ENCODE data around the gene NDC1. TPM values are rescaled to one million over a fixed set of nuclear protein-coding genes. Genes with fewer than 3 reads are reported as not detected.

The NDC1 gene
- total RNA-seq, 1 donor from 2014 or later = 14.8 TPM

- H3K9me3 ChIP-seq (ENCODE audit: insufficient read depth, low read depth, low read length) = no peaks in the 10 kb centered on the region
- no peak overlapping the region for H3K4me2 ChIP-seq (ENCODE audit: low read length)
- no peak overlapping the region for H3K9ac ChIP-seq (ENCODE audit: low read length)
- peaks cover 79% of the 10 kb centered on the region for H4K20me1 ChIP-seq (ENCODE audit: insufficient read depth, low read length)
- H3K4me3 ChIP-seq (ENCODE audit: insufficient read depth, low read depth, low read length) = no peak overlapping the region
- DNase-seq (ENCODE audit: low read depth) = no peak
- no peak overlapping the region for H3K27ac Mint-ChIP-seq (ENCODE audit: unreplicated experiment)
- H3K36me3 Mint-ChIP-seq (ENCODE audit: low read depth, unreplicated experiment) = peaks cover 2% of the 10 kb centered on the region
- H3K36me3 ChIP-seq (ENCODE audit: insufficient read depth, low read length) = no peaks in the 10 kb centered on the region
- H3K27me3 ChIP-seq (ENCODE audit: insufficient read depth, low read length) = no peaks in the 10 kb centered on the region
- H2AFZ ChIP-seq (ENCODE audit: low read depth, low read length) = no peak overlapping the region
- TF ChIP-seq CTCF (IDR thresholded peaks at IDR 0.05; ENCODE audit: insufficient read depth, low read depth, low read length) (no peak), EZH2 (IDR thresholded peaks at IDR 0.05; ENCODE audit: insufficient read depth, low read length) (no peak)
- H3K9me3 Mint-ChIP-seq (ENCODE audit: unreplicated experiment) = peaks cover 4% of the 10 kb centered on the region
- peaks cover 96% of the 10 kb centered on the region for H3K79me2 ChIP-seq (ENCODE audit: insufficient read depth, low read length)
- no peak overlapping the region for H3K4me3 Mint-ChIP-seq (ENCODE audit: unreplicated experiment)
- no peak overlapping the region for H3K27ac ChIP-seq (ENCODE audit: low read depth, low read length)
- FAIRE-seq = no peak
- H3K4me1 Mint-ChIP-seq (ENCODE audit: low read depth, unreplicated experiment) = no peaks in the 10 kb centered on the region
- H3K4me1 ChIP-seq (ENCODE audit: insufficient read depth, low read length) = peaks cover 14% of the 10 kb centered on the region
- H3K27me3 Mint-ChIP-seq (ENCODE audit: low read depth, unreplicated experiment) = peaks cover 28% of the 10 kb centered on the region
These were observed 116.1 kb downstream of the NDC1 start for GRCh38 chr1:53722025-53722424.

- Histone ChIP-seq H3K27me3 (ENCODE audit: insufficient read depth, low read length) (no peaks in the 10 kb centered on the region), H2AFZ (ENCODE audit: low read depth, low read length) (no peak overlapping the region), H4K20me1 (ENCODE audit: insufficient read depth, low read length) (peaks cover 77% of the 10 kb centered on the region), H3K27ac (ENCODE audit: low read depth, low read length) (no peak overlapping the region), H3K79me2 (ENCODE audit: insufficient read depth, low read length) (peaks cover 94% of the 10 kb centered on the region), H3K4me2 (ENCODE audit: low read length) (no peak overlapping the region), H3K9ac (ENCODE audit: low read length) (no peak overlapping the region), H3K36me3 (ENCODE audit: insufficient read depth, low read length) (no peaks in the 10 kb centered on the region), H3K4me3 (ENCODE audit: insufficient read depth, low read depth, low read length) (no peak overlapping the region), H3K4me1 (ENCODE audit: insufficient read depth, low read length) (peaks cover 12% of the 10 kb centered on the region), H3K9me3 (ENCODE audit: insufficient read depth, low read depth, low read length) (no peaks in the 10 kb centered on the region)
- peaks cover 25% of the 10 kb centered on the region for H3K27me3 Mint-ChIP-seq (ENCODE audit: low read depth, unreplicated experiment)
- no peaks in the 10 kb centered on the region for H3K36me3 Mint-ChIP-seq (ENCODE audit: low read depth, unreplicated experiment)
- DNase-seq (ENCODE audit: low read depth) (no peak), FAIRE-seq (no peak)
- TF ChIP-seq EZH2 (IDR thresholded peaks at IDR 0.05; ENCODE audit: insufficient read depth, low read length) = no peak
- no peak for TF ChIP-seq CTCF (IDR thresholded peaks at IDR 0.05; ENCODE audit: insufficient read depth, low read depth, low read length)
- H3K4me1 Mint-ChIP-seq (ENCODE audit: low read depth, unreplicated experiment) = no peaks in the 10 kb centered on the region
- H3K27ac Mint-ChIP-seq (ENCODE audit: unreplicated experiment) = no peak overlapping the region
- no peak overlapping the region for H3K4me3 Mint-ChIP-seq (ENCODE audit: unreplicated experiment)
- peaks cover 2% of the 10 kb centered on the region for H3K9me3 Mint-ChIP-seq (ENCODE audit: unreplicated experiment)
These were observed 117.0 kb downstream of the NDC1 start for GRCh38 chr1:53721088-53721487.

GRCh38 chr1:53719469-53719868, 118.6 kb downstream of the NDC1 start:
- Mint-ChIP-seq H3K4me3 (ENCODE audit: unreplicated experiment) (no peak overlapping the region), H3K4me1 (ENCODE audit: low read depth, unreplicated experiment) (no peaks in the 10 kb centered on the region), H3K9me3 (ENCODE audit: unreplicated experiment) (no peaks in the 10 kb centered on the region), H3K36me3 (ENCODE audit: low read depth, unreplicated experiment) (no peaks in the 10 kb centered on the region), H3K27ac (ENCODE audit: unreplicated experiment) (no peak overlapping the region), H3K27me3 (ENCODE audit: low read depth, unreplicated experiment) (peaks cover 15% of the 10 kb centered on the region)
- H3K79me2 ChIP-seq (ENCODE audit: insufficient read depth, low read length) = peaks cover 93% of the 10 kb centered on the region
- no peak overlapping the region for H2AFZ ChIP-seq (ENCODE audit: low read depth, low read length)
- peaks cover 77% of the 10 kb centered on the region for H4K20me1 ChIP-seq (ENCODE audit: insufficient read depth, low read length)
- TF ChIP-seq CTCF (IDR thresholded peaks at IDR 0.05; ENCODE audit: insufficient read depth, low read depth, low read length) (no peak), EZH2 (IDR thresholded peaks at IDR 0.05; ENCODE audit: insufficient read depth, low read length) (no peak)
- H3K4me1 ChIP-seq (ENCODE audit: insufficient read depth, low read length) = no peaks in the 10 kb centered on the region
- H3K4me3 ChIP-seq (ENCODE audit: insufficient read depth, low read depth, low read length) = no peak overlapping the region
- DNase-seq (ENCODE audit: low read depth) = no peak
- no peak for FAIRE-seq
- H3K9ac ChIP-seq (ENCODE audit: low read length) = no peak overlapping the region
- H3K4me2 ChIP-seq (ENCODE audit: low read length) = no peak overlapping the region
- no peak overlapping the region for H3K27ac ChIP-seq (ENCODE audit: low read depth, low read length)
- H3K27me3 ChIP-seq (ENCODE audit: insufficient read depth, low read length) = no peaks in the 10 kb centered on the region
- H3K9me3 ChIP-seq (ENCODE audit: insufficient read depth, low read depth, low read length) = no peaks in the 10 kb centered on the region
- H3K36me3 ChIP-seq (ENCODE audit: insufficient read depth, low read length) = no peaks in the 10 kb centered on the region
